Mesendoderm (in vitro differentiated cells): ENCODE results near the gene NSD2.

ENCODE experiments used
- DNase-seq: peaks from one replicate; pipeline ENCODE4 v3.0.0; 2013
- H2AK5ac ChIP-seq: 2 replicates; pipeline ENCODE4 v1.6.1; 2013; ENCODE audit warnings: low read length, inconsistent platforms
- H2BK120ac ChIP-seq: 2 replicates; pipeline ENCODE4 v1.6.1; 2013; ENCODE audit warnings: low read depth, mild to moderate bottlenecking, low read length, moderate library complexity, mixed read lengths
- H2BK15ac ChIP-seq: replicated peaks from 2 replicates; pipeline ENCODE4 v1.6.1; 2013; ENCODE audit warnings: low read depth, mild to moderate bottlenecking, moderate library complexity
- H2BK5ac ChIP-seq: 2 replicates; pipeline ENCODE4 v1.6.1; 2013; ENCODE audit warnings: low read length, inconsistent platforms
- H3K18ac ChIP-seq: 2 replicates; pipeline ENCODE4 v1.6.1; 2013; ENCODE audit warnings: mild to moderate bottlenecking, low read length, mixed read lengths
- H3K23ac ChIP-seq: one replicate; pipeline ENCODE4 v1.6.1; 2013; ENCODE audit warnings: low read length
- H3K27ac ChIP-seq: 2 replicates; pipeline ENCODE4 v1.5.1; 2013; ENCODE audit warnings: low read depth, mild to moderate bottlenecking, inconsistent platforms, low read length, moderate library complexity
- H3K27me3 ChIP-seq: 2 replicates; pipeline ENCODE4 v1.6.1; 2013; ENCODE audit warnings: low read length, control low read depth, mild to moderate bottlenecking, inconsistent platforms; ENCODE audit not compliant: insufficient read depth, poor library complexity
- H3K36me3 ChIP-seq: 2 replicates; pipeline ENCODE4 v1.6.1; 2013; ENCODE audit warnings: low read length, inconsistent platforms; ENCODE audit not compliant: control insufficient read depth, insufficient read depth
- H3K4ac ChIP-seq: one replicate; pipeline ENCODE4 v1.6.1; 2013; ENCODE audit warnings: low read depth, mild to moderate bottlenecking, low read length, moderate library complexity
- H3K4me1 ChIP-seq: 2 replicates; pipeline ENCODE4 v1.6.1; 2013; ENCODE audit warnings: low read depth, low read length, inconsistent platforms; ENCODE audit not compliant: control insufficient read depth
- H3K4me2 ChIP-seq: 2 replicates; pipeline ENCODE4 v1.6.1; 2013; ENCODE audit warnings: low read length
- H3K4me3 ChIP-seq: 2 replicates; pipeline ENCODE4 v1.5.1; 2013; ENCODE audit warnings: mild to moderate bottlenecking, low read length
- H3K56ac ChIP-seq: one replicate; pipeline ENCODE4 v1.6.1; 2013; ENCODE audit warnings: low read length
- H3K79me1 ChIP-seq: 2 replicates; pipeline ENCODE4 v1.6.1; 2013; ENCODE audit warnings: low read length, inconsistent platforms
- H3K79me2 ChIP-seq: 2 replicates; pipeline ENCODE4 v1.6.1; 2013; ENCODE audit warnings: mild to moderate bottlenecking, low read length; ENCODE audit not compliant: control insufficient read depth, insufficient read depth
- H3K9ac ChIP-seq: 2 replicates; pipeline ENCODE4 v1.6.1; 2013; ENCODE audit warnings: low read length, inconsistent platforms
- H4K5ac ChIP-seq: one replicate; pipeline ENCODE4 v1.6.1; 2013; ENCODE audit warnings: low read length
- H4K8ac ChIP-seq: one replicate; pipeline ENCODE4 v1.6.1; 2013; ENCODE audit warnings: low read depth, mild to moderate bottlenecking, control low read depth, low read length, moderate library complexity
- WGBS: extraction: QIAGEN DNeasy Blood & Tissue Kit; methylation state at CpG from one replicate; pipeline ENCODE4 v1.1.7; 2013; ENCODE audit warnings: low lambda C conversion rate, missing lambda C conversion rate; ENCODE audit not compliant: insufficient coverage; ENCODE audit errors: extremely low coverage; 5-methylcytosine and 5-hydroxymethylcytosine counted together

Gene NSD2

DNA sequence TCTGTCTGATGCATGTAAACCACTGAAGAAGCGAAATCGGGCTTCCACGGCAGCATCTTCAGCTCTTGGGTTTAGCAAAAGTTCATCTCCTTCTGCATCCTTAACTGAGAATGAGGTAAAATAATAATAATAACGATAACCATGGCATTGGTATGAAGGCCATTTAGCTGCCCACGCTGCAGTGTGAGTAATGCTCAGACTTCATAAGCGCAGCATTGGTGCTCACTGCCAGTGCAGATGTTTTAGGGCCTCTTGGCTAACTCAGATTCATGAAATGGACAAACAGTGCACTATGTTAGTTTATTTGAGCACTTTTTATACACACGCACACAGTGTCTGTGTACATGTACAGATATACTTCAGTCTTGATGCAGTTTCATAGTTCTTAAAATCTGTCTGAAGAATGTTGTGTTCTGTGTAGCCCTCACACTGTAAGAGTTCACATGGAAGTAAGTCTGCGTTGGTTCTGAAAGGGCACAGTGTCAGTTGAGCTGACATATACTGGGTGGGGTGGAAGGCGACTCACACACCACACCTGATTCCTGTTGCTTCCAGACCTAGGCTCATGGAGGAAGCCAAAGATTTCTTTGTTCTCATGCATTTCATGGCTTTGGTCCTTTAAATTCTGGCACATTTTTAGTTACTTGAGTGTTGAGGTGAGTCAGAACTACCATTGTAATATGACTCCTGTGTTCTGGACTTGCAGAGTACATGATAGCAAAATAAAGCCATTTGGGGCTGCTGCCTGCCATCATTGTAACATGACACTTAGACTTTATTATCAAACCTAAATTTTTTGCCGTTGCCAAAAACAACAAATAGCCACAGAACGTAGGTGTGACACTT lies 68.7 kb downstream of the NSD2 start:
- Histone ChIP-seq H3K18ac (no peak overlapping the region), H3K4me3 (no peak overlapping the region), H3K9ac (no peak overlapping the region), H3K79me1 (peaks cover 2% of the 10 kb centered on the region), H3K23ac (no peak overlapping the region), H3K4me1 (no peaks in the 10 kb centered on the region), H3K56ac (no peak overlapping the region), H4K5ac (no peak overlapping the region), H3K79me2 (no peaks in the 10 kb centered on the region), H2BK15ac (no peak overlapping the region), H2BK5ac (no peak overlapping the region), H3K27me3 (no peaks in the 10 kb centered on the region), H3K4ac (no peak overlapping the region), H2BK120ac (no peak overlapping the region), H4K8ac (no peak overlapping the region), H3K36me3 (peaks cover 8% of the 10 kb centered on the region), H3K27ac (no peak overlapping the region), H2AK5ac (no peak overlapping the region), H3K4me2 (no peak overlapping the region)
- no peak for DNase-seq
- no CpG with 5 or more reads among the region's 11 CpGs for WGBS

DNA sequence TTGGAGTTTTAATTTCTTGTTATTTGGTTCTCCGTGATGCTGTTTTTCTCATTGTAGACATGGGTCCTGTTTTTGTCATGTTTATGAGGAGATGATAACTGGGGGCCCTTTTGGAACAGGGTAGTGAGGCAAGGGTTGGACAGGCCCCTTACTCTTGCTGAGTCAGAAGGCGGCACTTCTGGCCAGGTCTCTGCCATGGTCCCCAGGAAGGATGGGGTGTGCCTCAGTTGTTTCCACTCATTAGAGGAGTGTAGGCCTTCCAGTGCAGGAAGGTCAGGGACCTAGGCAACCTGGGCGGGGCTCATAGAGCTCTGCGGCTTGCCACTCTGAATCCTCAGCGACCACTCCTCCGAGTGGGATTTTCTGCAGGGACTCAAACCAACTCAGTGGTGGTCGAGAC lies 69.4 kb downstream of the NSD2 start:
- Histone ChIP-seq H2AK5ac (no peak overlapping the region), H3K4me1 (no peaks in the 10 kb centered on the region), H2BK120ac (no peak overlapping the region), H2BK15ac (no peak overlapping the region), H4K8ac (no peak overlapping the region), H3K56ac (no peak overlapping the region), H3K79me2 (no peaks in the 10 kb centered on the region), H3K18ac (no peak overlapping the region), H3K79me1 (peaks cover 2% of the 10 kb centered on the region), H3K9ac (no peak overlapping the region), H3K4me3 (no peak overlapping the region), H3K27me3 (no peaks in the 10 kb centered on the region), H3K23ac (no peak overlapping the region), H3K4me2 (no peak overlapping the region), H3K36me3 (peaks cover 5% of the 10 kb centered on the region), H4K5ac (no peak overlapping the region), H3K4ac (no peak overlapping the region), H3K27ac (no peak overlapping the region), H2BK5ac (no peak overlapping the region)
- no peak for DNase-seq
- WGBS, result no CpG with 5 or more reads among the region's 7 CpGs

DNA sequence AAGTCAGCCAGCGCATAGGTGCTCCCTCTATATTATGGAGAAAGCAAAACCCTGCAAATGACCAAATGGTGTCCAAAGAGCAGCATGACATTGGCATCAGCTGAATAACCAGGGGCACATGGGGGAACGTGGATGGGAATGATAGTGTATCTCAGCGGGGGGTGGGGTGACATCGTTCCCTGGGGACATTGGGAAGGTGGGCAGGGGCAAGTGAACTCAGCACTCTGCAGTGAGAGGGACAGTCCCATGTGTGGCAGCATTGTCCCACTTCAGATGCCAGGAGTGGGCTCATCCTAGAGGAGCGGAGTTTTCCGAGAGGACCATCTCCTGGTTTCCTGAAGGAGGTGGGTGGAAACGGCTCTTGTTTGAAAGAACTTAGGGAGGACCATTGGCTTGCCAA lies 72.7 kb downstream of the NSD2 start:
- no peaks in the 10 kb centered on the region for H3K79me2 ChIP-seq
- no peak overlapping the region for H3K4me2 ChIP-seq
- H3K18ac ChIP-seq, result no peak overlapping the region
- H3K4me3 ChIP-seq, result no peak overlapping the region
- H2BK5ac ChIP-seq, result no peak overlapping the region
- H3K27ac ChIP-seq, result no peak overlapping the region
- H3K9ac ChIP-seq, result no peak overlapping the region
- H4K5ac ChIP-seq, result no peak overlapping the region
- H3K27me3 ChIP-seq, result no peaks in the 10 kb centered on the region
- no peaks in the 10 kb centered on the region for H3K4me1 ChIP-seq
- no peak overlapping the region for H3K23ac ChIP-seq
- H4K8ac ChIP-seq, result no peak overlapping the region
- H3K56ac ChIP-seq, result no peak overlapping the region
- DNase-seq, result peak; percentile 54
- no peak overlapping the region for H2AK5ac ChIP-seq
- H2BK15ac ChIP-seq, result no peak overlapping the region
- H2BK120ac ChIP-seq, result no peak overlapping the region
- WGBS, result no CpG with 5 or more reads among the region's 7 CpGs
- H3K4ac ChIP-seq, result no peak overlapping the region
- peaks cover 2% of the 10 kb centered on the region for H3K79me1 ChIP-seq
- peaks cover 3% of the 10 kb centered on the region for H3K36me3 ChIP-seq

DNA sequence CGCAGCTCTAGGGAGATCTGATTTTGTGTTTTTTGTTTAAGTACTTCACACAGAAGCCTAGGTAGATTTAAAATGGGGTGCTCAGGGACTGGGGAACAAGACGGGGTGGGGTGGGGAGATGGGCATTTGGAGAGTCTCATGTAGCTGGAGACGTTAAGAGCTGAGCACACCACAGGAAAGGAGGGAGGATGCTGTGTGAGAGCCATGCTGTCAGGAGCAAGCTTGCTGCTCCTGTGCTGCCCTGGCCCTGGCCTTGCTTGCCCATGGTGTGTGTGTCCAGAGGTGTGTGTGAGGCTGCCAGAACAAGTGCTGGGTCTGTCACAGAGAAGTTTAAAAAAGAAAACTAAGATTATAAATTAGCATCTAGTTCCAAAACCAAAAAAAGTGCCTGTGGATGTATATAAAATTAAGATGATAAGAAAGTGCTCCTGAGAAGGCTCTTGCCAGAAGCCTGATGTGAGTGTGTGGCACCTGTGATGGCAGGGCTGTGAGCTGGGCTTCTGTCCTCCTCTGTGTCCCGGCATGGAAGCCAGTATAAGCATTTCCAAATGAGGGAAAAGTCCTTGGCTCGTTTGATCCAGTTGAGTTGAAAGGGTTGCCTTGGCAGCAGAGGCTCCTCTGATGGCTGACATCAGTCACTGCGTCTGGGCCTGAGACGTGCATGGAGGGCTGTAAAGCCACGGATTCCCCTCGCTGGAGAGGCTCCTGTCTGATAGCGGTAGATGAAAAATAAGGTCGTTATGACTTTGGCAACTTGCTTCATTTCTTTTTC lies 74.1 kb downstream of the NSD2 start:
- Histone ChIP-seq H3K79me1 (peaks cover 2% of the 10 kb centered on the region), H3K9ac (no peak overlapping the region), H2BK15ac (no peak overlapping the region), H3K79me2 (no peaks in the 10 kb centered on the region), H3K4ac (no peak overlapping the region), H3K4me3 (no peak overlapping the region), H2BK5ac (no peak overlapping the region), H3K27ac (no peak overlapping the region), H3K18ac (no peak overlapping the region), H4K5ac (no peak overlapping the region), H3K4me1 (no peaks in the 10 kb centered on the region), H4K8ac (no peak overlapping the region), H2BK120ac (no peak overlapping the region), H3K27me3 (no peaks in the 10 kb centered on the region), H3K36me3 (peaks cover 3% of the 10 kb centered on the region), H2AK5ac (no peak overlapping the region), H3K56ac (no peak overlapping the region), H3K4me2 (no peak overlapping the region), H3K23ac (no peak overlapping the region)
- peak; percentile 45 for DNase-seq
- no CpG with 5 or more reads among the region's 11 CpGs for WGBS

DNA sequence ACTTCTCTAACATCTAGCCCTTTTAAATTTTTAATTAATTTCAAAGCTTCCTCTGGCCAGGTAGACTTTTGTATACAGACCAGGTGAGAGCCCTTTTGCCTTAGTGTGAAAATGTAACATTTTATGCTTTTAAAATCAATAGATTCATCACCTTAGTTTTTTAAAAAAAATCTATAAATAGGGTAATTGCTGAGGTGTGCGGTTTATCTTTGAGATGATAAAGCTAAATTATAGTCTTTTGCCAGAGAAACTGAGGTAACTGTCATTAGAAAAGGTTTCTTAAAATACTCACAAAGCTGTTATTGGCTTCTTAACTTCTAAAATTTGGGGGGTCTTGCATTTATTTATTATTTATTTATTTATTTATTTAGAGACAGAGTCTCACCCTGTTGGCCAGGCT lies 74.7 kb downstream of the NSD2 start:
- no peak overlapping the region for H3K4me3 ChIP-seq
- H3K4me2 ChIP-seq, result no peak overlapping the region
- H3K9ac ChIP-seq, result no peak overlapping the region
- no peak overlapping the region for H2AK5ac ChIP-seq
- H2BK5ac ChIP-seq, result no peak overlapping the region
- DNase-seq, result no peak
- no peak overlapping the region for H3K4ac ChIP-seq
- no peaks in the 10 kb centered on the region for H3K4me1 ChIP-seq
- H4K8ac ChIP-seq, result no peak overlapping the region
- WGBS, result no CpG with 5 or more reads among the region's 1 CpG
- no peak overlapping the region for H2BK120ac ChIP-seq
- H2BK15ac ChIP-seq, result no peak overlapping the region
- H3K79me1 ChIP-seq, result peaks cover 2% of the 10 kb centered on the region
- H3K27ac ChIP-seq, result no peak overlapping the region
- H3K18ac ChIP-seq, result no peak overlapping the region
- no peak overlapping the region for H4K5ac ChIP-seq
- no peak overlapping the region for H3K56ac ChIP-seq
- no peaks in the 10 kb centered on the region for H3K79me2 ChIP-seq
- H3K27me3 ChIP-seq, result no peaks in the 10 kb centered on the region
- peaks cover 3% of the 10 kb centered on the region for H3K36me3 ChIP-seq
- H3K23ac ChIP-seq, result no peak overlapping the region
